Muscle of leg (tissue), 11 donors: Measurements from ENCODE around the gene ADCY7. TPM values are rescaled to one million over a fixed set of nuclear protein-coding genes. Genes with fewer than 3 reads are reported as not detected.

ENCODE experiments used
- DNase-seq: peaks from one replicate; pipeline ENCODE4 v3.0.0; 2013
- H3K27ac ChIP-seq: one replicate; pipeline ENCODE4 v1.5.1; 2013; ENCODE audit warnings: mild to moderate bottlenecking, low read length, control low read depth
- H3K27me3 ChIP-seq: one replicate; pipeline ENCODE4 v1.6.1; 2013; ENCODE audit warnings: low read length; ENCODE audit not compliant: control insufficient read depth, insufficient read depth
- H3K36me3 ChIP-seq: one replicate; pipeline ENCODE4 v1.6.1; 2013; ENCODE audit warnings: low read length; ENCODE audit not compliant: control insufficient read depth, insufficient read depth
- H3K4me1 ChIP-seq: one replicate; pipeline ENCODE4 v1.6.1; 2013; ENCODE audit warnings: low read length; ENCODE audit not compliant: control insufficient read depth, insufficient read depth
- H3K4me3 ChIP-seq: one replicate; pipeline ENCODE4 v1.5.1; 2013; ENCODE audit warnings: low read length, control low read depth
- H3K9me3 ChIP-seq: replicated peaks from 2 replicates; pipeline ENCODE4 v1.6.1; 2013; ENCODE audit warnings: low read depth, low read length; ENCODE audit not compliant: control insufficient read depth
- WGBS: methylation state at CpG from one replicate; pipeline ENCODE4 v1.1.5; 2013; ENCODE audit warnings: missing lambda C conversion rate; ENCODE audit not compliant: insufficient coverage; 5-methylcytosine and 5-hydroxymethylcytosine counted together
- polyA plus RNA-seq, 8 donors: library from polyadenylated mRNA; unstranded; fragments of 120-200 nt; gene quantifications; one replicate each; pipeline versions ENCODE4 v1.2.1 to v1.2.3, GENCODE V29; 2013; ENCODE audit warnings: inconsistent platforms in 1 of 8, low replicate concordance in 1 of 8; ENCODE audit not compliant: insufficient read length in 8 of 8, insufficient read depth in 1 of 8
- total RNA-seq: library from RNA; stranded (reverse); fragments of 120-200 nt; gene quantifications from one replicate; pipeline ENCODE4 v1.2.4, GENCODE V29; 2013

The ADCY7 gene
- total and polyA plus RNA-seq, 9 donors = 6.5 to 11.9 (median 7.6) TPM

GRCh38 chr16:50324345-50324744, 58.0 kb downstream of the ADCY7 start:
- no peak overlapping the region for H3K27ac ChIP-seq
- WGBS = 80% methylated on average over 6 of the region's 6 CpGs
- no peak for DNase-seq
- no peaks in the 10 kb centered on the region for H3K27me3 ChIP-seq
- H3K4me3 ChIP-seq = no peak overlapping the region
- H3K36me3 ChIP-seq = peaks cover 55% of the 10 kb centered on the region
- no peaks in the 10 kb centered on the region for H3K4me1 ChIP-seq
- no peaks in the 10 kb centered on the region for H3K9me3 ChIP-seq

- 90% methylated on average over 5 of the region's 5 CpGs for WGBS
- H3K4me1 ChIP-seq = no peaks in the 10 kb centered on the region
- H3K36me3 ChIP-seq = peaks cover 48% of the 10 kb centered on the region
- no peaks in the 10 kb centered on the region for H3K9me3 ChIP-seq
- DNase-seq = no peak
- H3K4me3 ChIP-seq = no peak overlapping the region
- no peak overlapping the region for H3K27ac ChIP-seq
- no peaks in the 10 kb centered on the region for H3K27me3 ChIP-seq
Measured at GRCh38 chr16:50326264-50326663, 59.9 kb downstream of the ADCY7 start.

GRCh38 chr16:50326835-50327465, 60.6 kb downstream of the ADCY7 start:
- H3K36me3 ChIP-seq = peaks cover 48% of the 10 kb centered on the region
- no peaks in the 10 kb centered on the region for H3K4me1 ChIP-seq
- no peaks in the 10 kb centered on the region for H3K27me3 ChIP-seq
- no peak for DNase-seq
- H3K9me3 ChIP-seq = no peaks in the 10 kb centered on the region
- 71% methylated on average over 6 of the region's 7 CpGs for whole genome bisulfite sequencing
- H3K27ac ChIP-seq = no peak overlapping the region
- H3K4me3 ChIP-seq = no peak overlapping the region

- no peaks in the 10 kb centered on the region for H3K4me1 ChIP-seq
- WGBS = 74% methylated on average over 9 of the region's 11 CpGs
- no peak overlapping the region for H3K27ac ChIP-seq
- DNase-seq = no peak
- H3K4me3 ChIP-seq = no peak overlapping the region
- no peaks in the 10 kb centered on the region for H3K9me3 ChIP-seq
- no peaks in the 10 kb centered on the region for H3K27me3 ChIP-seq
- H3K36me3 ChIP-seq = peaks cover 45% of the 10 kb centered on the region
Measured at GRCh38 chr16:50329446-50330189, 63.3 kb downstream of the ADCY7 start.

GRCh38 chr16:50331570-50331969, 65.2 kb downstream of the ADCY7 start:
- WGBS = no CpG with 5 or more reads among the region's 5 CpGs
- Histone ChIP-seq H3K9me3 (no peaks in the 10 kb centered on the region), H3K4me3 (no peak overlapping the region), H3K27me3 (no peaks in the 10 kb centered on the region), H3K27ac (no peak overlapping the region), H3K4me1 (no peaks in the 10 kb centered on the region), H3K36me3 (peaks cover 35% of the 10 kb centered on the region)
- no peak for DNase-seq

- no peak for DNase-seq
- Histone ChIP-seq H3K27me3 (no peaks in the 10 kb centered on the region), H3K4me3 (no peak overlapping the region), H3K4me1 (no peaks in the 10 kb centered on the region), H3K27ac (no peak overlapping the region), H3K36me3 (peaks cover 29% of the 10 kb centered on the region), H3K9me3 (no peaks in the 10 kb centered on the region)
- WGBS = 100% methylated on average over 1 of the region's 3 CpGs
Measured at GRCh38 chr16:50332599-50332998, 66.2 kb downstream of the ADCY7 start.

- Histone ChIP-seq H3K4me3 (no peak overlapping the region), H3K36me3 (peaks cover 31% of the 10 kb centered on the region), H3K27ac (no peak overlapping the region), H3K27me3 (no peaks in the 10 kb centered on the region), H3K9me3 (no peaks in the 10 kb centered on the region), H3K4me1 (no peaks in the 10 kb centered on the region)
- WGBS = 82% methylated on average over 8 of the region's 14 CpGs
- DNase-seq = no peak
Measured at GRCh38 chr16:50334106-50334975, 68.0 kb downstream of the ADCY7 start.

- DNase-seq = no peak
- WGBS = 95% methylated on average over 5 of the region's 8 CpGs
- peaks cover 25% of the 10 kb centered on the region for H3K36me3 ChIP-seq
- no peaks in the 10 kb centered on the region for H3K27me3 ChIP-seq
- no peaks in the 10 kb centered on the region for H3K4me1 ChIP-seq
- H3K4me3 ChIP-seq = no peak overlapping the region
- no peaks in the 10 kb centered on the region for H3K9me3 ChIP-seq
- no peak overlapping the region for H3K27ac ChIP-seq
Measured at GRCh38 chr16:50335196-50335958, 69.0 kb downstream of the ADCY7 start.

GRCh38 chr16:50336884-50337283, 70.5 kb downstream of the ADCY7 start:
- no peaks in the 10 kb centered on the region for H3K27me3 ChIP-seq

More at GRCh38 chr16:50336884-50337283, 70.5 kb downstream of the ADCY7 start:
- Histone ChIP-seq H3K4me3 (no peak overlapping the region), H3K36me3 (peaks cover 25% of the 10 kb centered on the region), H3K4me1 (no peaks in the 10 kb centered on the region), H3K9me3 (no peaks in the 10 kb centered on the region), H3K27ac (no peak overlapping the region)
- DNase-seq = no peak
- no CpG with 5 or more reads among the region's 1 CpG for WGBS
